Astrocyte of the cerebellum (primary cell): ENCODE measurements around the gene ATG2A.

ENCODE experiments used
- DNase-seq: peaks from one replicate; pipeline ENCODE4 v3.0.0-alpha.2; 2011; ENCODE audit warnings: low read depth
- H3K4me3 ChIP-seq: 2 replicates; pipeline ENCODE4 v1.5.1; 2011; ENCODE audit warnings: mild to moderate bottlenecking, low read depth, low read length, moderate library complexity
- in situ Hi-C: cut with HindIII; loops from 2 replicates; pipeline ENCODE4 v1.10.0; 2017; ENCODE audit warnings: low sequenced_read_pairs
- TF ChIP-seq, protein P1 (sequence below): IDR thresholded peaks from 2 replicates; pipeline ENCODE4 v1.5.1; 2012; ENCODE audit warnings: low read length, low read depth, moderate library complexity, mild to moderate bottlenecking; ENCODE audit errors: missing control alignments

The ATG2A gene

DNA sequence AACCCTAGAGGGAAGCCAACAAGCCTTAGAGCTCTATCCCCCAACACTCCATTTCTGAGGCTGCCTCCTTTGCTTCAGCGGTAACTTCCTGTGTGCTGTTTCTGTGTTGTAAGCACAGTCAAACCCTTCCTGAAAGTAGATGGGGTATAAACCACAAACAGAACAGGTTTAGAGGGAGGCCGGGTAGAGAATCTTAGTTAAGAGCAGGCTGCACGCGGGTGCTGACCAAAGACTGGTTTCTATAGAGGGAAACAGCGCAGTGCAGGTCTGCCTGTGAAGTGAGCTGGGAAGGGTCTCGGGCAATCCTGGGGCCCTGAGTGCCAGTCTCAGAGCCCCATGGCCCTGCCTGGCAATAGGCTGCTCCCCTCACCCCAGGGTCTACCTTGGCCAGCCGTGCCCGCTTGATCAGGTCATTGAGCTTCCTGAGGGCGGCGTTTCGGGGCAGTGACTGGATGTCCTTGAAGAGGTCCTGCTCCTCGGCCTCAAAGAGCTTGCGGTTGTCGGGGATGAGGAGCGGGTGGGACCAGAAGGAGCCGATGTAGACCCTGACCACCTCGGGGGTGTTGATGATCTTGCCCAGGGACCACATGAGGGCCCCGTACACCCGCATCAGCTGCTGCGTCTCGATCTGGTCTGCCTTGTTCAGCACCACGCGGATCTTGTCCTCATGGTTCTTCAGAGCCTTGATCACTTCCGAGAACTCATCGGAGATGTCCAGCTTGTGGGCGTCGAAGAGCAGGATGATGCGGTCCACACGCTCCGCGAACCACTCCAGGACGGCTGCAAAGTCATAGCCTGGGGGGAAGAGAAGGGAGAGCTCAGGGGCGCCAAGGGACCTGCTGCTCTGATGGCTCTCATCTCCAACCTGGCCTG lies 57.2 kb downstream of the ATG2A start:
- no peak for DNase-seq
- in situ Hi-C loops, result loop anchor here (25.0 kb wide), 1 partner anchor 97 kb away; the partner anchor contains the start of gene PYGM
- no peak overlapping the region for H3K4me3 ChIP-seq
- TF ChIP-seq, protein P1, sequence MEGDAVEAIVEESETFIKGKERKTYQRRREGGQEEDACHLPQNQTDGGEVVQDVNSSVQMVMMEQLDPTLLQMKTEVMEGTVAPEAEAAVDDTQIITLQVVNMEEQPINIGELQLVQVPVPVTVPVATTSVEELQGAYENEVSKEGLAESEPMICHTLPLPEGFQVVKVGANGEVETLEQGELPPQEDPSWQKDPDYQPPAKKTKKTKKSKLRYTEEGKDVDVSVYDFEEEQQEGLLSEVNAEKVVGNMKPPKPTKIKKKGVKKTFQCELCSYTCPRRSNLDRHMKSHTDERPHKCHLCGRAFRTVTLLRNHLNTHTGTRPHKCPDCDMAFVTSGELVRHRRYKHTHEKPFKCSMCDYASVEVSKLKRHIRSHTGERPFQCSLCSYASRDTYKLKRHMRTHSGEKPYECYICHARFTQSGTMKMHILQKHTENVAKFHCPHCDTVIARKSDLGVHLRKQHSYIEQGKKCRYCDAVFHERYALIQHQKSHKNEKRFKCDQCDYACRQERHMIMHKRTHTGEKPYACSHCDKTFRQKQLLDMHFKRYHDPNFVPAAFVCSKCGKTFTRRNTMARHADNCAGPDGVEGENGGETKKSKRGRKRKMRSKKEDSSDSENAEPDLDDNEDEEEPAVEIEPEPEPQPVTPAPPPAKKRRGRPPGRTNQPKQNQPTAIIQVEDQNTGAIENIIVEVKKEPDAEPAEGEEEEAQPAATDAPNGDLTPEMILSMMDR, result no peak

DNA sequence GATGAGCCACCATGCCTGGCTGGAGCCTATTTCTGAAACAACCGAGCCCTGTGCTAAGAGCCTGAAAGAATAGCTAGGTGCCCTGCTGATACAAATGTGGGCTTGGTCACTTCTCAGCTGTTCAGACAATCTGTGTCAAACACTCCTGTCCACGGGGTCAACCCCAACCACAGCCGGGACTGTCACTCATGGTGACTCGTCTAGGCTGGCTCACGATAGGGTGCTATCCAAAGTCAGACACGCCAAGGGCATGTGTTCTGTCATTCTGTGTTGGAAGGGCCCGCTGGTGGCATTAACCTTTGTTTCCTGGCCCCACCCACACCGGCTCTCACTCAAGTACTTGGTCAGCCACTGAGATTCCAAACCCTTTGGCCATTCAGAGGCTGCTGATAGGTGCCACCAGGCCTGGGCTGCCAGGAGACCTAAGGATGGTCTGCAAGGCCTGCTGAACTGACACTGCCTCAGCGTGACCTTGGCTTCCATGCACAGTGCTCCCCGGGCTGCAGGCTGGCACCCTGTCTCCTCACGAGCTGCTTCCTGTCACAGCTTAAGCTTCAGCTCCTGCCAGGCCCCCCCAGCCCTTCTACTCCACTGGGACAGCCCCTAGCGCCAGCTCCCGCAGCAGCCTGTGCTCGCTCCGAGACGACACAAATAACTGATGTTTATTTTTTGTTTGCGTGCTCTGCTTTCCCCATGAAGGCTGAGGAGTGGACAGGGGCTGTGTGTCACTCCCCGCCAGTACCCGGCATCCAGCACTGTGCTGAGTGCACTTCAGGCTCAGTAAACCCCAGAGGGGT lies 58.3 kb downstream of the ATG2A start:
- in situ Hi-C loops, result loop anchor here (25.0 kb wide), 1 partner anchor 96 kb away; the partner anchor contains the start of gene PYGM
- DNase-seq, result no peak
- TF ChIP-seq, protein P1, result no peak
- no peak overlapping the region for H3K4me3 ChIP-seq

DNA sequence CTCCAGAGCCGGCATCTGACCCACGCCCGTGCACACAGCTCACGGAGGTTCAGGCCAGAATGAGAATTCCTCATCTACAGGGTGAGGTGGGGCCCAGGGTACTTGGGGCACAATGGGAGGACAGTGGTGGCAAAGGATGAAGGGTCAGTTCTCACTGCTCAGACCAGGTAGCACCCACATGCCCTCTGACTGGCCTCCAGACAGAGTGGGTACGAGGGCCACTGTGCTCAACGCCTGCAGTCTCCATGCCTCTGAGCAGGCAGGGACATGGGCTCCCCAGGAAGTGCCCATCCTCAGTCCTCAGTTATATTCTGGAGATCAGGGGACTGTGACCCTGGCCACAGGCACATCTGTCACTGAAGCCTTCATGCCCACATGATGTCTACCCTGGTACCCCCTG lies 59.5 kb downstream of the ATG2A start:
- no peak overlapping the region for H3K4me3 ChIP-seq
- in situ Hi-C loops, result loop anchor here (25.0 kb wide), 1 partner anchor 95 kb away; the partner anchor contains the start of gene PYGM
- no peak for DNase-seq
- TF ChIP-seq, protein P1, result no peak

DNA sequence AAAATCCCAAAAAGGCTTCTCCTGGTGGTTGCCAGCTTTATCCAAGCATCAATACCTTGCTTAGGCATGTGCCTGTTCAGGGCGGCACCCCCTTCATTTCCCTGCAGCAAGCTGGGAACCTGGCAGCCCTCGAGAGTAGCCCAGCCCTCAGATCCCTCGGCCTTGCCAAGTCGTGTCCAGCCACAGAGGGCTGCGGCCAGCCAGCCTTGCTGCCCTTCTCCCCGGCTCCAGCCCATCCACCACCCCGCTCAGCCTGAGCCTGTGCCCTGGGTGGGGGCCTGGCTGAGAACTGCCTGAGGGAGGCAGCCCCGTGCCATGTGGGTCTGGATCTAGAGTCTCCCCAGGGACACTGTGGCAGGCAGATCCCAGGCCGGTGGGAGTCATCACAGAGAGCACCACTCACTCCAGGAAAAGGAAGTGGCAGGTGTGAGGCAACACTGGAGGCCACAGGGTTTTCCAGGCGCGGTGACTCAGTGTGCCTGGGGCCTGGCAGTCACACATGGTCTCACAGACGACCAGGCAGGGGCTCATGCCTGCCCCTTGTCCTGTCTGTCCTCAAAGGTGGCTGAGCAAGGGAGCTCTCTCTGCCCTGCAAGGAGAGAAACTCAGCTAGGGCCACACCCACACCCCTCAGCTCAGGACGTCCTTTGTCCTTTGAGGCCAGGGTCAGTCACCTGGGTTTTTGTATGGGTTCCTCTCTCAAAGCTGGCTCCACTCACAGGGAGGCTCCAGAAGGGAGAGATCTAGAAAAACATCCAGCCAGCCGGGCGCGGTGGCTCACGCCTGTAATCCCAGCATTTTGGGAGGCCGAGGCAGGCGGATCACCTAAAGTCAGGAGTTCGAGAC lies 60.4 kb downstream of the ATG2A start:
- TF ChIP-seq, protein P1, result no peak
- DNase-seq, result no peak
- no peak overlapping the region for H3K4me3 ChIP-seq
- in situ Hi-C loops, result loop anchor here (25.0 kb wide), 1 partner anchor 94 kb away; the partner anchor contains the start of gene PYGM

DNA sequence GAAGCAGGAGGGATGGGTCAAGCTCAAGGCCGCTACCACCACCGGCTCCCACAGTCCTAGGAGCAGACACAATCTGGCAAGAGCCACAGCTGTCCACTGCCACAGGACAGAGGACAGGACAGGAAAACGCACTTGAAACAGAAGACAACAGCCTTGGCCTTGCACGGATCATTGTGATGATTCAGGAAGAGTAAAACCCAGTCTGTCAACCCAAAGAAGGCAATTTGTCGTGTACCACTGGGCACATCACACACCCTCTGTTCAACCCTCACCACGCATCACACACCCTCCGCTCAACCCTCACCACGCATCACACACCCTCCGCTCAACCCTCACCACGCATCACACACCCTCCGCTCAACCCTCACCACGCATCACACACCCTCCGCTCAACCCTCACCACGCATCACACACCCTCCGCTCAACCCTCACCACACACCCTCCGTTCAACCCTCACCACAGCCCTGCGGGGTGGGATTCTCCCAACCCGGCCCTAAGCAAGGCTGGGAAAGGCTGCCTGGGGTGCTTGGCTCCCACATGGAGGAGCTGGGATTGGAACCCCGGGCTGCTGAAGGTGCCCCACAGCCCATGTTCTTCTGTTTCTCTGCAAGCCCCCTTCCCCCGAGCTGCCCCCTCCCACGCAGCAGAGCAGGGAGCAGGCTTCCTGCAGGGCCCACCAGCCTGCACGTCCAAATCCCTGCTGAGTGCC lies 61.3 kb downstream of the ATG2A start:
- no peak for DNase-seq
- no peak overlapping the region for H3K4me3 ChIP-seq
- TF ChIP-seq, protein P1, result no peak
- in situ Hi-C loops, result loop anchor here (25.0 kb wide), 1 partner anchor 93 kb away; the partner anchor contains the start of gene PYGM
